T-helper 2 cell treated with Interferon-gamma antibody and Interleukin-4, amounts not matched to agents 5 μg/mL and 100 μg/mL, for 36 hours (primary cell): ENCODE measurements around the gene RANBP9.

Experiments used
- DNase-seq: peaks from one replicate; pipeline ENCODE4 v3.0.0; 2021; ENCODE audit warnings: low spot score
- H3K27ac Mint-ChIP-seq: one replicate; pipeline ENCODE4 v1.8.0; 2021; ENCODE audit warnings: mild to moderate bottlenecking, mixed read lengths
- H3K27me3 Mint-ChIP-seq: one replicate; pipeline ENCODE4 v1.8.0; 2021; ENCODE audit warnings: low read depth, mixed read lengths
- H3K36me3 Mint-ChIP-seq: one replicate; pipeline ENCODE4 v1.8.0; 2021; ENCODE audit warnings: low read depth, mixed read lengths
- H3K4me1 Mint-ChIP-seq: one replicate; pipeline ENCODE4 v1.8.0; 2021; ENCODE audit warnings: low read depth, mixed read lengths
- H3K4me3 Mint-ChIP-seq: one replicate; pipeline ENCODE4 v1.8.0; 2022; ENCODE audit warnings: mild to moderate bottlenecking, moderate library complexity, mixed read lengths
- H3K9me3 Mint-ChIP-seq: one replicate; pipeline ENCODE4 v1.8.0; 2021; ENCODE audit warnings: mixed read lengths

RANBP9 gene

DNA sequence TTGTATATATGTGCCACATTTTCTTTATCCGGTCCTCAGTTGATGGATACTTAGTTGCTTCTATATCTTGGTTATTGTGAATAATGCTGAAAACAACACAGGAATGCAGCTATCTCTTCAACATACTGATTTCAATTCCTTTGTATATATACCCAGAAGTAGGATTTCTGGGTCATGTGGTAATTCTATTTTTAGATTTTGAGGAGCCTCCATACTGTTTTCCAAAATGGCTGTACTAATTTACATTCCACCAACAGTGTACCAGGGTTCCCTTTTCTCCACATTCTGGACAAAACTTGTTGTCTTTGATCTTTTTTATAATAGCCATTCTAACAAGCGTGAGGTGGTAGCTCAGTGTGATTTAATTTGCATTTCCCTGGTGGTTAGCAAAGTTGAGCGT is 135.6 kb downstream of the RANBP9 start:
- H3K9me3 Mint-ChIP-seq = no peaks in the 10 kb centered on the region
- no peak for DNase-seq
- peak overlapping the region; percentile 63 for H3K4me3 Mint-ChIP-seq
- peak overlapping the region; percentile 22 for H3K27ac Mint-ChIP-seq
- H3K4me1 Mint-ChIP-seq = peaks cover 11% of the 10 kb centered on the region
- no peaks in the 10 kb centered on the region for H3K27me3 Mint-ChIP-seq
- H3K36me3 Mint-ChIP-seq = peaks cover 11% of the 10 kb centered on the region

DNA sequence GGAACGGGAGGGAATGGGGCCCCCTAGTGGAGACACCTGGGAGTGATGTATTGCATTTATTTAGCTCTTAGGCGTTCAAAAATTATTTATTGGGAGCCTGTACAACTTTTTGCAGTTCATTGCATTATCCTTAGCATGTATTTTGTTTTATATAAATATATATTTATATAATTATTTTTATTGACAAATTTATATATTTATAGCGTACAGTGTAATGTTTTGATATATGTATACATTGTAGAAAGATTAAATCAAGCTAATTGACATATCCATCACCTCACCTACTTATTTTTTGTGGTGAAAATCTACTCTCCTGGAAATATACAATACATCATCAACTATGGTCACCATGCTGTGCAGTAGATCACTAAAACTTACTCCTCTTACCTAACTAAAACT is 136.3 kb downstream of the RANBP9 start:
- peaks cover 11% of the 10 kb centered on the region for H3K4me1 Mint-ChIP-seq
- peaks cover 9% of the 10 kb centered on the region for H3K36me3 Mint-ChIP-seq
- no peaks in the 10 kb centered on the region for H3K9me3 Mint-ChIP-seq
- H3K4me3 Mint-ChIP-seq = peak overlapping the region; percentile 88
- no peak for DNase-seq
- peak overlapping the region; percentile 96 for H3K27ac Mint-ChIP-seq
- no peaks in the 10 kb centered on the region for H3K27me3 Mint-ChIP-seq

DNA sequence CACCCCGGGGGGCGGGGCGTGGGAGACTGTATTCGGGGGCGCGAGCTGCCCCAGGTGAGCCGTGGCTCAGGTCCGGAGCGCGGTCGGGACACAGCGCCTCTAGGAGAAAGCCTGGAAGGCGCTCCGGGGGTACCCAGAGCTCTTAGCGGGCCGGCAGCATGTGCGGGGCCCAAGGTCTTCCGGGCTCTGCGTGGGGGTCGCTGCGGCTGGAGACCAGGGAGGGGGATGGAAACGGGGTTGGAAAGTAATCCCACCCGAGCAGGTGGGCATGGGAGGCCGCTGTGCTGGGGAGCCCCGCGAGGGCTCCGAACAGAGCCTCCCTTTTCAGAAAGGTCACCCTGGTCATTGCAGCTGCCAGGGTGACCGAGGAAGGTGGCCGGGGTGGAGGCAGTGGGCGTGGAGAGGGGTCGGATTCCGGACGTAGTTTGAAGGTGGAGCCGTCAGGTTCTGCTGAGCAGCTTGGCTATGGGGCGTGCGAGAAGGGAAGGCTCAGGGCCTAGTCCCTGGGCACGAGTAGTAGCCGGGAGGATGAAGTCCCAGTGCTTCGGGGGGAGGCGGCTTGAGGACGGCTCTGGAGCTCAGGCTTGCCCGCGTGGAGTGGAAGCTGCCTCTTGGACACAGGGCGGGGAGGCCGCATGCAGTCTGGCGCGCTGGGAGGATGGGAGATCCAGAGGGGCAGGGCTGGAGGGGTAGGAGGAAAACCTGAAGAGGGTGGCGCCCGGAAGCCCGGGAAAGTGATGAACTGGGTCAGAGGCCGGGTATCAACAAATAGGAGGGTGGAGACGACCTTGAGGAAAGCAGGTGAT is 136.9 kb downstream of the RANBP9 start, which contains the start of gene SIRT5:
Gene SIRT5 (plus strand): TSS at position 31 of the 806 bp plus-strand sequence. CDS start 9,510 bp downstream, outside the sequence.
- Mint-ChIP-seq H3K4me3 (peak within 1 kb of the TSS; percentile 88), H3K27me3 (no peaks in the 10 kb centered on the region), H3K36me3 (peaks cover 6% of the 10 kb centered on the region), H3K4me1 (peaks cover 11% of the 10 kb centered on the region), H3K9me3 (no peaks in the 10 kb centered on the region), H3K27ac (peak within 1 kb of the TSS; percentile 96)
- peak; percentile 79 for DNase-seq

DNA sequence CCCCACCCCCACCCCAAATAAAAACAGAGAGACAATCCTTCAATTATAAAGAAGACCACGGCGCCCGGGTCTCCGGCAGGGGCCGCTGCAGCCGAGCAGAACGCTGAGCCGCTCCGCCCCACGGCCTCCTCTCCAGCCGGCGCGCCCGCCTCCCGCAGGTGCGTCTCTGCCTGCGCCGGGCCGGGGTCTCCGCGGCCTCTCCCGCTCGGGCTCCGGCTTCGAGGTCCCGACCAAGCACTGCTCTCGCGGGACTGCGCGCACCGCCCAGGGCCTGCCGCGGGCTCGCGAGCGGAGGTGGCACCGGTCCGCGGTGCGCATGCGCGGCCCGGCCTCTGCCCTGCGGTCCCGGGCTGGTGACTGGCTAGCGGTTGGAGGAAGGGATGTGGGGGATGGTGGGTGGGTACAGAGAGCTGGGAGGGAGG is 137.5 kb downstream of the RANBP9 start:
- Mint-ChIP-seq H3K4me3 (peak overlapping the region; percentile 88), H3K27me3 (no peaks in the 10 kb centered on the region), H3K4me1 (peaks cover 11% of the 10 kb centered on the region), H3K27ac (peak overlapping the region; percentile 96), H3K36me3 (peaks cover 6% of the 10 kb centered on the region), H3K9me3 (no peaks in the 10 kb centered on the region)
- peak; percentile 93 for DNase-seq

DNA sequence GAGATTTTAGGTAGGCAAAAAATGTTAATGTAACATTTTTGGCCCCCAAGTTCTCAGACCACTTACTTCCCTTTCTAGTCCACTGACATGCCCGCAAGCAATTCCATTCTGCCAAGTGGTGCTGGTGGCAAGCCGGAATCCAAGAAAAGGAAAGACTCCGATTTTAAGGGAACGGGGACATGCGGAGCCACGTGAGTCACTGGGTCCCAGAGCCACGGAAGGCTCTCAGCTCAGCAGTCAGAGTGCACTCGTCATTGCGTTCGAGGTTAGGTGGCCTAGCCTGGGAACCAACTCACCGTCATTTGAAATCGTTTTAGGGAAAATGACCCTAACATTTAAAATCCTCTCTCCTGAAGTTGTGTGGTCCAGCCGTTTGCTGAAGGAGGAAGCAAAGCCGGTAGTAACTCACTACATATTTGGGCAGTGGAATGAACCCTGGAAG is 137.9 kb downstream of the RANBP9 start:
- DNase-seq = no peak
- H3K4me3 Mint-ChIP-seq = peak overlapping the region; percentile 67
- H3K9me3 Mint-ChIP-seq = no peaks in the 10 kb centered on the region
- peaks cover 11% of the 10 kb centered on the region for H3K4me1 Mint-ChIP-seq
- H3K27ac Mint-ChIP-seq = peak overlapping the region; percentile 75
- peaks cover 5% of the 10 kb centered on the region for H3K36me3 Mint-ChIP-seq
- peaks cover under 1% of the 10 kb centered on the region for H3K27me3 Mint-ChIP-seq

DNA sequence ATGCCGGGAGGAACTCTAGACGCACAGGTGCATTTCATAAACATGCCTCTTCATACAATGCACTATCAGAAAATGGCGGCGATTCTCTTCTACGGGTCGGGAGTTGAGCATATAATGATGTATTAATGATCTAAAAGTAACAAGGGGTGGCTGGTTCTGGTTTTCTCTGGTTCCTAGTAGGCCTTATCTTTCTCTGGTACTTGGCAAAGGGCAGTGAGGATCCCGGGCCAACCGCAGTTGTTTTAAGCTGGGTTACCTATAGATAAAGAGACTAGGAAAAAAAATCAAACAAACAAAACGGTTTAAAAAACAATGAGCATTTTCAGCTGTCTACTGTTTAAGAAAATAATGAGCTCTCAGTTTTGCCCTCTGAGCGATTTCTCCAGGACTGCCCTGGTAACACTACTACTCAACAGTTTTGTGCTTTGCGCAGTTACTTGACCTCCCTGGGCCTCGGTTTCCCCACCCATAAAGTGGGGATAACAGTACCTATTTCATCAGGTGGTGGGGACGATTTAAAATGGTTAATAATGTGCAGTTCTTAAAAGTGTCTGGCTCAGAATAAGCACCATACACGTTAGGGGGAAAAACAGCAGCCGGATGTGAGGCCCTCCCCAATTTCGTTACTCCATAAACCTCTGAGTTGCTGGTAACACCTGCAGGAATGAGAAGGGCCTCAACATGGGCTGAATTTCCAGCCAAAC is 138.5 kb downstream of the RANBP9 start:
- no peak for DNase-seq
- Mint-ChIP-seq H3K27me3 (peaks cover 2% of the 10 kb centered on the region), H3K36me3 (peaks cover 5% of the 10 kb centered on the region), H3K4me3 (peak overlapping the region; percentile 67), H3K27ac (no peak overlapping the region), H3K4me1 (peaks cover 11% of the 10 kb centered on the region), H3K9me3 (no peaks in the 10 kb centered on the region)

DNA sequence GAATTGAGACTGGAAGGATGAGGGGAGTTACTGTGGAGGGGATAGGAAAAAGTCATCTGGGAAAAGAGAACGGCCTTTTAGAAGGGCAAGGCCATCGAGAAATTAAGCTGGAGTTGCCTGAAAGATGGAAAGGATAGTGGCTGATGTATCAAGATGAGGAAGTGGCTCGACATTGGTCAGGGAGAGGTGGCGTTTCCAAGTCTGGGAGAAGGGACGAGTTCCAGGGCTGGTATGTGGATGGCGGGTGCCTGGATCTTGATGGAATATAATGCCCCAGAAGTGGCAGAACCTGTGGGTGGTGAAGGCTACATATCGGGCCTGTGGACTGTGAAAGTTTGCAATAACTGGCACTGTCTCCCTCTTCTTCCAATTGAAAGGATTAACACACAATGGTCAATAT is 139.4 kb downstream of the RANBP9 start:
- peaks cover 7% of the 10 kb centered on the region for H3K27me3 Mint-ChIP-seq
- H3K27ac Mint-ChIP-seq = no peak overlapping the region
- no peak for DNase-seq
- no peaks in the 10 kb centered on the region for H3K36me3 Mint-ChIP-seq
- no peak overlapping the region for H3K4me3 Mint-ChIP-seq
- H3K9me3 Mint-ChIP-seq = no peaks in the 10 kb centered on the region
- H3K4me1 Mint-ChIP-seq = peaks cover 11% of the 10 kb centered on the region
